Measurements from ENCODE around the gene NLGN1.
A peak's percentile ranks its signal among the peaks of the same experiment; 100 is the strongest.

The NLGN1 gene

DNA sequence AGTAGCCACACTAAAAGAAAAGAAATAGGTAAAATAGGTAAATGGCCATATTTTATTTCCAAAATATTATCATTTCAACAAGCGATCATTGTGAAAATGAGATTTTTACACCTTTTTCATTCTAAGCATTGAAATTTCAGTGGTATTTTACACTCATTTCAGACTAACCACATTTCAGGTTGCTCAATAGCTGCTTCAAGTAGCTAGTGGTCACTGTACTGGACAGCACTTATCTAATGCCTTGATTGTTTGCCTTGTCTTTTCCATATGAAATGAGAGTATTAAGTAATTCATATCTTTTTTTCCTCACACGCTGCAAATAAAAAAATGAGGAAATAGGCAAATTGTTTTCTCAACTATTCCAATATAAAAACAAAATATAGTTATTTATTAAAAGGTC lies 332.8 kb downstream of the NLGN1 start:
- in situ Hi-C loops (cut with MboI; ENCODE audit: low pct_unique_long_range_greater_than_20kb, low sequenced_read_pairs, unreplicated experiment) = no loop called here
- TF ChIP-seq, protein P1, sequence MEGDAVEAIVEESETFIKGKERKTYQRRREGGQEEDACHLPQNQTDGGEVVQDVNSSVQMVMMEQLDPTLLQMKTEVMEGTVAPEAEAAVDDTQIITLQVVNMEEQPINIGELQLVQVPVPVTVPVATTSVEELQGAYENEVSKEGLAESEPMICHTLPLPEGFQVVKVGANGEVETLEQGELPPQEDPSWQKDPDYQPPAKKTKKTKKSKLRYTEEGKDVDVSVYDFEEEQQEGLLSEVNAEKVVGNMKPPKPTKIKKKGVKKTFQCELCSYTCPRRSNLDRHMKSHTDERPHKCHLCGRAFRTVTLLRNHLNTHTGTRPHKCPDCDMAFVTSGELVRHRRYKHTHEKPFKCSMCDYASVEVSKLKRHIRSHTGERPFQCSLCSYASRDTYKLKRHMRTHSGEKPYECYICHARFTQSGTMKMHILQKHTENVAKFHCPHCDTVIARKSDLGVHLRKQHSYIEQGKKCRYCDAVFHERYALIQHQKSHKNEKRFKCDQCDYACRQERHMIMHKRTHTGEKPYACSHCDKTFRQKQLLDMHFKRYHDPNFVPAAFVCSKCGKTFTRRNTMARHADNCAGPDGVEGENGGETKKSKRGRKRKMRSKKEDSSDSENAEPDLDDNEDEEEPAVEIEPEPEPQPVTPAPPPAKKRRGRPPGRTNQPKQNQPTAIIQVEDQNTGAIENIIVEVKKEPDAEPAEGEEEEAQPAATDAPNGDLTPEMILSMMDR (IDR thresholded peaks at IDR 0.05; ENCODE audit: extremely low read depth, insufficient read depth, missing control alignments) = no peak
- DNase-seq (ENCODE audit: low spot score) = no peak

DNA sequence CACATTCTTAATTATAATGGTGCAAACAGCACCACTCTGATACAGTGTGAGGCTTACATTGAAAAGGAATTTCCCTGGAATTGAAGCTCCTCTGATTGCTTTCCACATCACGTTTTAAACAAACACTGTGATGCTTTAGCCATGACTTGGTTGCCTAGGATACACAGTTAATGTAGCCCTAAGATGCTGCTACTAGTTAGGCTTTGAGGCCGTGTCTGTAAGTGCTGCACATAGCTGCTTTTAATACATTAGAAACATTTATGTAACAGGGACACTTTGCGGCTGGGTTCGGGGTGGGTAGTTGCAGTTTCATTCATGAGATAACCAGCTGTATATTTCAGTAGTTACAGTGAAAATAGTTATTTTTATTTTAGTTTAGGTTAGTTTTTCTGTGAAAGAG lies 334.7 kb downstream of the NLGN1 start:
- no peak for DNase-seq (ENCODE audit: low spot score)
- in situ Hi-C loops (cut with MboI; ENCODE audit: low pct_unique_long_range_greater_than_20kb, low sequenced_read_pairs, unreplicated experiment) = no loop called here

DNA sequence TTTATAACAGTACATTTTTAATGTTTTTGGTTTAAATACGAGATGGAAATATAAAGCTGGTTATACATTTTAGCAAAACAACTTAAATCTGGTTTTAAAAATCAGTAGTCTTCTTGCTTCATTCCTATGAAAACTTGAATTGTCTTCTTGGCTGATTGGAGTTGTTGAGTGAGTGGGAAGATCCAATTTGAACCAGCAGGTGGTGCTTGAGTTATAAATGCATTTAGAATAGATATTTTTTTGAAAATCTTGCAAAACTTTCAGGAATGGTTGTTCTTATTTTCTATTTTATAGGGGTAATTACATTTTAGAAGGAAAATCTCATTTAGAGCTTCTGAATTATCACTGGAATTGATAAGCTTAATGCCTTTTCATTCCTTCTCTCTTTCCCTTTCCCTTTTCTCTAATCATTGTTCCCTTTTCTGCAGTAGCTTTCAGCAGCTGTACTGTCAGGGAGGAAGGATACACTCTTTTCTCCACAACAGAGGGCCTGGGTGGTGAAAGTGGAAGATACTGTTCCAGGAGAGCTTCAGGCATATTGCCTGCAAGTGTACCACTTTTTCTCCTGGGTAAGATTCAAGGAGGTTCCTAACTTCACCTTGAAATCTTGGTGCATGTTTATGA lies 335.6 kb downstream of the NLGN1 start:
- in situ Hi-C loops (cut with MboI; ENCODE audit: low pct_unique_long_range_greater_than_20kb, low sequenced_read_pairs, unreplicated experiment) = no loop called here
- TF ChIP-seq, protein P1 (IDR thresholded peaks at IDR 0.05; ENCODE audit: extremely low read depth, insufficient read depth, missing control alignments) = peak; percentile 24
- DNase-seq (ENCODE audit: low spot score) = no peak

More for the DNA sequence above, 334.7 kb downstream of the NLGN1 start:
- TF ChIP-seq, protein P1 (IDR thresholded peaks at IDR 0.05; ENCODE audit: extremely low read depth, insufficient read depth, missing control alignments) = no peak

DNA sequence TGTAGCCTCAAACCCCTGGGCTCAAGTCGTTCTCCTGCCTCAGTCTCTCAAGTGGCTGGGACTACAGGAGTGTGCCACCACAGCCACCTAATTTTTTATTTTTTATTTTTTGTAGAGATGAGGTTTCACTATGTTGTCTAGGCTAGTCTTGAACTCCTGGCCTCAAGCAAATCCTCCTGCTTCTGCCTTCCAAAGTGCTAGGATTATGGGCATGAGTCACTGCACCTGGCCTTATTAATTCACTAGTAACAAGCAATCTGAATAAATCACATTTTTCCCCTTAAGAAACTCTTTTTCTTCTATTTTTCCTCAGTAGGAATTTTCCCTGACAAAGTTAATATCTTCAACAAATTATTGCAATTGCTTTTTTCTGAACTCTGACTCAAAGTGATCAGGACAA lies 336.9 kb downstream of the NLGN1 start:
- TF ChIP-seq, protein P1 (IDR thresholded peaks at IDR 0.05; ENCODE audit: extremely low read depth, insufficient read depth, missing control alignments) = no peak
- no peak for DNase-seq (ENCODE audit: low spot score)
- in situ Hi-C loops (cut with MboI; ENCODE audit: low pct_unique_long_range_greater_than_20kb, low sequenced_read_pairs, unreplicated experiment) = no loop called here

DNA sequence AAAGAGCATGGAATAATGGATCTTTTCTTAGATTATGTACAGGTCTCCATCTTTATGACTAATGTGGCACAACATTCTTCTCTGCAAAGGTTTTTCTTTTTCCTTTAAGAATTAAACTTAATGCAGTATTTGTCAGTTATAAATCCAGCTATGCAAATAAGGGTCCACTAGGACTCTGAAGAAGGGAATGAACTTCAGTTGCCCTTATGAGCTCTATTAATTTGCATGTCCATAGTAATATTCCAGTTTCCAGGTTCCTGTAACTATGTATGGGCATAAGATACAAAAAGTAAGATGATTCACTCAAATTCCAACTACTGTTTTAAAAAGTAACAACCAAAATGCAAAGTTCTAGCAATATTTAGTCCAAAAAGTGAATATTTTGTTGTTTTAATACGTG lies 337.4 kb downstream of the NLGN1 start:
- in situ Hi-C loops (cut with MboI; ENCODE audit: low pct_unique_long_range_greater_than_20kb, low sequenced_read_pairs, unreplicated experiment) = no loop called here
- TF ChIP-seq, protein P1 (IDR thresholded peaks at IDR 0.05; ENCODE audit: extremely low read depth, insufficient read depth, missing control alignments) = no peak
- no peak for DNase-seq (ENCODE audit: low spot score)

DNA sequence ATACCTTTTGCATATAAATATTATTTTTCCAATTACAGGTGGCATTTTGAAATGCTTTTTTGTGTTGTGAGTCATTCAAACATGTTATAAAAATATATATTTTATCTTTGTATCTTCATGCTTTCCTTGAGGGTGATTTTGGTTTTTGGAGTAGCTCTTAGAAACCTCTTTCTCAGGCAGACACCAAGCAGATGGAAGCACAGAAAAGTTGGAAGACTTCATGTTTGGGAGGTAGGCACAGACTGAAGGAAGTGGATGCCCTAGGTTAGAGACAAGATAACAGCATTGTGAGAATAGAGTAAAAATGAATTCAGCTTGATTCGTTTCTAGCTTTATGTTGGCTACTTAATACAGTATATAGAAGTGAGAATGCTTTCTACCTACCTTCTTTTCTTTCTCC lies 338.3 kb downstream of the NLGN1 start:
- in situ Hi-C loops (cut with MboI; ENCODE audit: low pct_unique_long_range_greater_than_20kb, low sequenced_read_pairs, unreplicated experiment) = no loop called here
- TF ChIP-seq, protein P1 (IDR thresholded peaks at IDR 0.05; ENCODE audit: extremely low read depth, insufficient read depth, missing control alignments) = no peak
- DNase-seq (ENCODE audit: low spot score) = no peak
